ENCODE results near the gene BLVRA. TPM values are rescaled to one million over a fixed set of nuclear protein-coding genes. Genes with fewer than 3 reads are reported as not detected.
"Not testable (repeated sequence)": the region's sequence is repeated elsewhere in the genome, so short reads cannot be mapped to it uniquely, and the experiment has no call there.

The BLVRA gene, protein sequence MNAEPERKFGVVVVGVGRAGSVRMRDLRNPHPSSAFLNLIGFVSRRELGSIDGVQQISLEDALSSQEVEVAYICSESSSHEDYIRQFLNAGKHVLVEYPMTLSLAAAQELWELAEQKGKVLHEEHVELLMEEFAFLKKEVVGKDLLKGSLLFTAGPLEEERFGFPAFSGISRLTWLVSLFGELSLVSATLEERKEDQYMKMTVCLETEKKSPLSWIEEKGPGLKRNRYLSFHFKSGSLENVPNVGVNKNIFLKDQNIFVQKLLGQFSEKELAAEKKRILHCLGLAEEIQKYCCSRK
- total RNA-seq: 84.5 and 86.8 TPM in 2 replicates

DNA sequence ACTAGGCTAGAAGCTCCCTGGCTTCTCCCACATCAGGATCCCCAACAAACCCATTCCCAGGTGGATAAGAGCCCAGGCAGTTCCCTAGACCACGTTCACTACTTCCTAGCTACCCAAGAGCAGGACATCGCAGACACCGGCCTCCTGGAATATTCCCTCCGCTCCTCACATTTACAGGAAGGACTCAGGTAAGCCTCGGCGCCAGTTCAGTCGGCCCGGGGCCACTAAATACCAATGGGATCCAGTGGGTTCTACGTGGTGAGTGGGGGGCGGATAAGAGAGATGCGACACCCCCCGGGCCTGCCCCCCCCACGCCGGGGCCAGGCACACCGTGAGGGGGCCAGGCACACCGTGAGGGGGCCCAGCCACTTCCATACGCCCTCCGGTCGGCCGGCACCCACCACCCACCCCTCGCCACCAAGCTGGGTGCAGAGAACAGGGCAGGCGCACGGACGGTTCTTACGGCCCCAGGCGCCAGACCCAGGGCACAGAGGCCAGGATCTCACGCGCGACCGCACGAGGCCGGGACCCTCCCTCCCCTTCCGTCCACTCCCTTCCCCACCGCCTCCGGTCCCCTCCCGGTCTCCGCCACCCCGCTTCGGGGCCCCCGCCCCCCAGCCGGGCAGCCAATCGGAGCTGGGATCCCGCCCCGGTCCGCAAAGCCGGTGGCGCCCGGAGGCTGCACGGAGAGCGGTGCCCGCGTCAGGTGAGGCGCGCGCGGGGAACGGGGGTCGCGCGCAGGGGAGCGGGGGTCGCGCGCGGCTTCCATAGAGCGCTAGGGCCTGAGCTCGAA is at the start of gene BLVRA:
TSS of gene BLVRA (plus strand) at position 652 of the 793 bp plus-strand sequence. CDS start 12,479 bp downstream, outside the sequence.
- DNase-seq (ENCODE audit: low read depth): no peak
- TF ChIP-seq, protein P1, sequence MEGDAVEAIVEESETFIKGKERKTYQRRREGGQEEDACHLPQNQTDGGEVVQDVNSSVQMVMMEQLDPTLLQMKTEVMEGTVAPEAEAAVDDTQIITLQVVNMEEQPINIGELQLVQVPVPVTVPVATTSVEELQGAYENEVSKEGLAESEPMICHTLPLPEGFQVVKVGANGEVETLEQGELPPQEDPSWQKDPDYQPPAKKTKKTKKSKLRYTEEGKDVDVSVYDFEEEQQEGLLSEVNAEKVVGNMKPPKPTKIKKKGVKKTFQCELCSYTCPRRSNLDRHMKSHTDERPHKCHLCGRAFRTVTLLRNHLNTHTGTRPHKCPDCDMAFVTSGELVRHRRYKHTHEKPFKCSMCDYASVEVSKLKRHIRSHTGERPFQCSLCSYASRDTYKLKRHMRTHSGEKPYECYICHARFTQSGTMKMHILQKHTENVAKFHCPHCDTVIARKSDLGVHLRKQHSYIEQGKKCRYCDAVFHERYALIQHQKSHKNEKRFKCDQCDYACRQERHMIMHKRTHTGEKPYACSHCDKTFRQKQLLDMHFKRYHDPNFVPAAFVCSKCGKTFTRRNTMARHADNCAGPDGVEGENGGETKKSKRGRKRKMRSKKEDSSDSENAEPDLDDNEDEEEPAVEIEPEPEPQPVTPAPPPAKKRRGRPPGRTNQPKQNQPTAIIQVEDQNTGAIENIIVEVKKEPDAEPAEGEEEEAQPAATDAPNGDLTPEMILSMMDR (conservative IDR thresholded peaks at IDR 0.05; ENCODE audit: low read depth, low read length): no peak

DNA sequence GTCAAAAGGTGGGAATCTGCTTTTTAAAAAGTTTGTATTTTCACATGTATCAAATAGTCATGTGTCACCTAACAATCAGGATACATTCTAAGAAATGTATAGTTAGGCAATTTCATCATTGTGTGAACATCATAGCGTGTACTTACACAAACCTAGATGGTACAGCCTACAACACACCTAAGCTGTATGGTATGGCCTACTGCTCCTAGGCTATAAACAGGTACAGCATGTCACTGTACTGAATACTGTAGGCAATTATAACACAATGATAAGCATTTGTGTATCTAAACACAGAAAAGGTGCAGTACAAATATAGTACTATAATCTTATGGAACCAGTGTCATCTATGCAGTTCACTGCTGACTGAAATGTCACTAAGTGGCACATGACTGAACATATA is 47.0 kb upstream of the BLVRA start:
- no peak overlapping the region for H3K4me3 ChIP-seq (ENCODE audit: low read depth, low read length)
- DNase-seq (ENCODE audit: low read depth): no peak
- TF ChIP-seq, protein P1 (conservative IDR thresholded peaks at IDR 0.05; ENCODE audit: low read depth, low read length): no peak

More for the DNA sequence above, at the start of gene BLVRA:
- peak within 1 kb of the TSS; percentile 89 for H3K4me3 ChIP-seq (ENCODE audit: low read depth, low read length)

DNA sequence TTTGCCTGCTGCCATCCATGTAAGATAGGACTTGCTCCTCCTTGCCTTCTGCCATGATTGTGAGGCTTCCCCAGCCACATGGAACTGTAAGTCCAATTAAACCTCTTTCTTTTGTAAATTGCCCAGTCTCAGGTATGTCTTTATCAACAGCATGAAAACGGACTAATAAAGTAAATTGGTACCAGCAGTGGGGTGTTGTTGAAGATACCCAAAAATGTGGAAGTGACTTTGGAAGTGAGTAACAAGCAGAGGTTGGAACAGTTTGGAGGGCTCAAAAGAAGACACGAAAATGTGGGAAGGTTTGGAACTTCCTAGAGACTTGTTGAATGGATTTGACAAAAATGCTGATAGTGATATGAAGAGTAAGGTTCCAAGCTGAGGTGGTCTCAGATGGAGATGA is 42.5 kb upstream of the BLVRA start:
- not testable (repeated sequence) for DNase-seq (ENCODE audit: low read depth); H3K4me3 ChIP-seq (ENCODE audit: low read depth, low read length)

DNA sequence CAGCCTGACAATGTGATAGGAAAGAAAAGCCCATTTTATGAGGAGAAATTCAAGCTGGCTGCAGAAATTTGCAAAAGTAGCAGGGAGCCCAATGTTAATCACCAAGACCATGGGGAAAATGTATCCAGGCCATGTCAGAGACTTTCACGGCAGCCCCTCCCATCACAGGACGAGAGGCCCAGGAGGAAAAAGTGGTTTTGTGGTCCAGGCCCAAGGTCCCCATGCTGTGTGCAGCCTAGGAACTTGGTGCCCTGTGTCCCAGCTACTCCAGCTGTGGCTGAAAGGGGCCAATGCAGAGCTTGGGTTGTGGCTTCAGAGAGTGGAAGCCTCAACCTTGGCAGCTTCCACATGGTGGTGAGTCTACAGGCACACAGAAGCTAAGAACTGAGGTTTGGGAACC is 41.9 kb upstream of the BLVRA start:
- no peak overlapping the region for H3K4me3 ChIP-seq (ENCODE audit: low read depth, low read length)
- DNase-seq (ENCODE audit: low read depth): no peak
- TF ChIP-seq, protein P1 (conservative IDR thresholded peaks at IDR 0.05; ENCODE audit: low read depth, low read length): no peak

DNA sequence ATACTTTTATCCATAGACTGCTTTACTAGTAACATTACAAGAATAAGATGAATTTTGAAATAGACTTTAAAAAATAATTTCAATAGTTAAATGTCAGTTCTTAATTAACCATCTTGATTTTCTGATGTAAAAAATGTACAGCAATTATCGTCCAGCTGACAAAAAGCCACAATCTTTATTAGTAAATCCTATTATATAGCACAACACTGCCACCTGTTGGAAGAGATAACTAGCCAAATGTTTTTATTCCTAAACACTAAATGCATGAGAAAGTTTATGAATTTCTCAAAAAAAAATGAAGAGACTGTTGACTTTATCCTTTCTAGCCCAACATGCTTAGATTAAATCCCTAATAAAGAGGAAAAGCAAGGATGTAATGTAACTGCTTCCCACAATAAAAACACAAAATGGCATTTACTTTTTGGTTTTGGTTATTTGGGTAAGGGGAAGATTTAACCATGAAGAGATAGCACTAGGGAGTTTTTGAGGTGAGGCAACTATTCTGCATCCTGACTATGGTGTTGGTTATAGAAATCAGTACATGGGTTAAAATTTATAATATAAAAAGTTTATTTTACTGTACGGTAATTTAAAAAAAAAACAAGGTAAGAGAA is 37.2 kb upstream of the BLVRA start:
- no peak overlapping the region for H3K4me3 ChIP-seq (ENCODE audit: low read depth, low read length)
- DNase-seq (ENCODE audit: low read depth): no peak
- TF ChIP-seq, protein P1 (conservative IDR thresholded peaks at IDR 0.05; ENCODE audit: low read depth, low read length): peak; percentile 64

DNA sequence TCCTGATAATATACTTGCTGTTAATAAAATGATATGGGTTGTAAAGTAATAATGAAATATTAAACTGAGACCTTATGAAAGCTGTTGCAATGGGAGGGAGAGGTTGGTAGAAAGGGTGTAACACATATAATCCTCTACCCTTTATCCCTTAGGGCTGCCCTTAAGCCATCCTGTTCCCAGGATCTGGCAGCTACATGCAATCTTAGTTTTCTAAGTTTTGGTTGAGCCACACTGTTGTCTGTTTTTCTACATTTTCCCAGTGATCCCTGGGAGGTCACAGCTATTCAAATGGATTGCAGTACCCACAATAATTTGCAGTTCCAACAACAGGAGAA is 35.5 kb upstream of the BLVRA start:
- TF ChIP-seq, protein P1 (conservative IDR thresholded peaks at IDR 0.05; ENCODE audit: low read depth, low read length): no peak
- no peak for DNase-seq (ENCODE audit: low read depth)

DNA sequence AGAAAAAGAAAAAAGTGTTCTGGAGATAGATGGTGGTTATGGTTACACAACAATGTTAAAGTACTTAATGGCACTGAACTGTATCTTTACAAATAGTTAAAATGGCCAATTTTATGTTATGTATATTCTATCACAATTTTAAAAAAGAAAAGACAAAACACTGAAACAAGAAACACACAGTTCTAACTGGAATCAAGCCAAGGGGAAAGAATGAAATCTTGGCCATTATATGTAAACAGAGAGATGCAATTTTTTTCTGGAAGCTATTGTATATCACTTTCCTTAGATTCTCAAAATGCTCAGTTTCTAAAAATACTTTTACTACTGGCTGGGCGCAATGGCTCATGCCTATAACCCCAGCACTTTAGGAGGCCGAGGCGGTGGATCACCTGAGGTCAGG is 33.2 kb upstream of the BLVRA start:
- TF ChIP-seq, protein P1 (conservative IDR thresholded peaks at IDR 0.05; ENCODE audit: low read depth, low read length): no peak
- no peak for DNase-seq (ENCODE audit: low read depth)

More for the DNA sequence above, 35.5 kb upstream of the BLVRA start:
- no peak overlapping the region for H3K4me3 ChIP-seq (ENCODE audit: low read depth, low read length)

More for the DNA sequence above, 33.2 kb upstream of the BLVRA start:
- H3K4me3 ChIP-seq (ENCODE audit: low read depth, low read length): no peak overlapping the region

Data from epithelial cell of proximal tubule (primary cell).